Fibroblast of villous mesenchyme (primary cell): ENCODE data around the gene PTGER2. TPM values are rescaled to one million over a fixed set of nuclear protein-coding genes. Genes with fewer than 3 reads are reported as not detected.

ENCODE experiments used
- DNase-seq: peaks from one replicate; pipeline ENCODE4 v3.0.0-alpha.2; 2010; ENCODE audit warnings: low read depth
- H3K4me3 ChIP-seq: 2 replicates; pipeline ENCODE4 v1.5.1; 2011; ENCODE audit warnings: low read depth, mild to moderate bottlenecking, low read length
- CTCF ChIP-seq: IDR thresholded peaks from 2 replicates; pipeline ENCODE4 v1.5.1; 2012; ENCODE audit warnings: low read depth, mild to moderate bottlenecking, low read length; ENCODE audit not compliant: insufficient read depth
- total RNA-seq: library from RNA; depleted of rRNA; stranded (reverse); fragments of >200 nt; gene quantifications from 2 replicates; pipeline ENCODE4 v1.2.3, GENCODE V29; 2012

Gene PTGER2
- total RNA-seq, 1 donor = 1.3 TPM

- H3K4me3 ChIP-seq = no peak overlapping the region
- no peak for DNase-seq
- TF ChIP-seq CTCF = no peak
Measured at GRCh38 chr14:52348279-52348678, 34.2 kb downstream of the PTGER2 start.

- DNase-seq = peak; percentile 90
- TF ChIP-seq CTCF = no peak
- no peak overlapping the region for H3K4me3 ChIP-seq
Measured at GRCh38 chr14:52348776-52349175, 34.7 kb downstream of the PTGER2 start.

- DNase-seq = no peak
Measured at GRCh38 chr14:52349731-52350130, 35.6 kb downstream of the PTGER2 start.

GRCh38 chr14:52350445-52350844 is 36.3 kb downstream of the PTGER2 start:
- no peak for TF ChIP-seq CTCF
- H3K4me3 ChIP-seq = no peak overlapping the region
- DNase-seq = no peak

More at GRCh38 chr14:52349731-52350130, 35.6 kb downstream of the PTGER2 start:
- TF ChIP-seq CTCF = no peak
- H3K4me3 ChIP-seq = no peak overlapping the region

- H3K4me3 ChIP-seq = peak overlapping the region; percentile 3
- peak; percentile 98 for DNase-seq
Measured at GRCh38 chr14:52351233-52352060, 37.3 kb downstream of the PTGER2 start.

GRCh38 chr14:52352061-52352491 is 38.0 kb downstream of the PTGER2 start:
- DNase-seq = peak; percentile 95

More at GRCh38 chr14:52351233-52352060, 37.3 kb downstream of the PTGER2 start:
- TF ChIP-seq CTCF = no peak

More at GRCh38 chr14:52352061-52352491, 38.0 kb downstream of the PTGER2 start:
- no peak overlapping the region for H3K4me3 ChIP-seq
- no peak for TF ChIP-seq CTCF
